PC-3 (cell line): Measurements from ENCODE around the gene BRWD1. TPM values are rescaled to one million over a fixed set of nuclear protein-coding genes. Genes with fewer than 3 reads are reported as not detected.
"Not testable (repeated sequence)": the region's sequence is repeated elsewhere in the genome, so short reads cannot be mapped to it uniquely, and the experiment has no call there.

ENCODE experiments used
- ATAC-seq: fragments of 200-7000 bp; cut with Tn5 transposase; 2 replicates; pipeline ENCODE4 v1.9.1; 2020; ENCODE audit warnings: mild to moderate bottlenecking, moderate library complexity
- BruUV-seq: library from RNA; stranded (reverse); fragments of 400-500 nt; replicated peaks from 2 replicates; lab custom pipeline; 2021; lab: Mats Ljungman, UMichigan
- CTCF ChIA-PET: fragments of 300-600 bp; sonication (Branson Sonifier 250); formaldehyde crosslinking; loops from one replicate; lab custom pipeline; 2022; ENCODE audit warnings: antibody characterized with exemption; lab: Charles Lee
- POLR2A ChIA-PET: fragments of 300-600 bp; sonication (Branson Sonifier 250); formaldehyde crosslinking; loops from one replicate; lab custom pipeline; 2022; ENCODE audit warnings: antibody characterized with exemption; ENCODE audit not compliant: unreplicated experiment; lab: Charles Lee
- DNase-seq: peaks from one replicate; pipeline ENCODE4 v3.0.0-alpha.2; 2015
- H2AFZ ChIP-seq: fragments of 300-600 bp; sonication (generic); 2 replicates; pipeline ENCODE4 v1.6.0; 2016; ENCODE audit warnings: antibody characterized with exemption, low read length
- H3F3A ChIP-seq: fragments of 300-600 bp; sonication (generic); one replicate; pipeline ENCODE4 v1.6.0; 2017; ENCODE audit warnings: antibody characterized with exemption, low read length, control low read depth, mild to moderate bottlenecking; ENCODE audit not compliant: unreplicated experiment
- H3K27ac ChIP-seq: fragments of 300-600 bp; sonication (generic); 2 replicates; pipeline ENCODE4 v1.5.1; 2016; ENCODE audit warnings: mild to moderate bottlenecking, low read length
- H3K27me3 ChIP-seq: fragments of 300-600 bp; sonication (generic); 2 replicates; pipeline ENCODE4 v1.6.1; 2016; ENCODE audit warnings: low read length, mixed read lengths
- H3K36me3 ChIP-seq: fragments of 300-600 bp; sonication (generic); 2 replicates; pipeline ENCODE4 v1.6.1; 2016; ENCODE audit warnings: low read depth, mixed run types, low read length, mixed read lengths
- H3K4me1 ChIP-seq: fragments of 300-600 bp; sonication (generic); 2 replicates; pipeline ENCODE4 v1.5.1; 2016; ENCODE audit warnings: low read length; ENCODE audit not compliant: insufficient read depth
- H3K4me2 ChIP-seq: fragments of 300-600 bp; sonication (generic); 2 replicates; pipeline ENCODE4 v1.6.0; 2016; ENCODE audit warnings: low read length
- H3K4me3 ChIP-seq: fragments of 300-600 bp; sonication (generic); 2 replicates; pipeline ENCODE4 v1.5.1; 2016; ENCODE audit warnings: mild to moderate bottlenecking, low read length, mixed read lengths
- H3K79me2 ChIP-seq: fragments of 300-600 bp; sonication (generic); 2 replicates; pipeline ENCODE4 v1.6.1; 2017; ENCODE audit warnings: low read length, mixed read lengths
- H3K9ac ChIP-seq: fragments of 300-600 bp; sonication (generic); 2 replicates; pipeline ENCODE4 v1.6.0; 2016; ENCODE audit warnings: mild to moderate bottlenecking, low read length
- H3K9me2 ChIP-seq: fragments of 300-600 bp; sonication (generic); replicated peaks from 2 replicates; pipeline ENCODE4 v1.6.1; 2016; ENCODE audit warnings: mixed run types, low read length, mixed read lengths
- H3K9me3 ChIP-seq: fragments of 300-600 bp; sonication (generic); 2 replicates; pipeline ENCODE4 v1.6.1; 2016; ENCODE audit warnings: low read length, mixed read lengths
- H4K20me1 ChIP-seq: fragments of 300-600 bp; sonication (generic); 2 replicates; pipeline ENCODE4 v1.6.1; 2016; ENCODE audit warnings: low read length, mixed read lengths
- CTCF ChIP-seq: fragments of 300-600 bp; sonication (generic); conservative IDR thresholded peaks from 2 replicates; pipeline ENCODE4 v1.5.1; 2017; ENCODE audit warnings: antibody characterized with exemption, low read depth, mild to moderate bottlenecking, low read length
- EZH2 ChIP-seq: fragments of 300-600 bp; sonication (generic); IDR thresholded peaks from one replicate; pipeline ENCODE4 v1.6.1; 2017; ENCODE audit warnings: antibody characterized with exemption, mild to moderate bottlenecking, low read length; ENCODE audit not compliant: unreplicated experiment
- EZH2phosphoT487 ChIP-seq: fragments of 300-600 bp; sonication (generic); IDR thresholded peaks from 2 replicates; pipeline ENCODE4 v1.6.1; 2018; ENCODE audit warnings: mild to moderate bottlenecking, antibody characterized with exemption, low read length, borderline replicate concordance
- intact Hi-C: fragments of 100-400 bp; cut with micrococcal nuclease; formaldehyde crosslinking; loops from 2 replicates; pipeline ENCODE4 v1.9.0; 2023
- total RNA-seq: library from RNA; depleted of rRNA; stranded (reverse); fragments of >200 nt; gene quantifications from 2 replicates; pipeline ENCODE4 v1.2.3, GENCODE V29; 2014

The BRWD1 gene
- total RNA-seq, 1 experiment from 2014 or later, result 29.3 TPM

- Histone ChIP-seq H3F3A (no peaks in the 10 kb centered on the region), H4K20me1 (no peaks in the 10 kb centered on the region), H3K36me3 (peaks cover 30% of the 10 kb centered on the region), H3K4me1 (no peaks in the 10 kb centered on the region), H3K9me3 (no peaks in the 10 kb centered on the region), H3K79me2 (no peaks in the 10 kb centered on the region), H3K4me3 (no peak overlapping the region), H3K27ac (no peak overlapping the region), H3K9ac (no peak overlapping the region), H2AFZ (no peak overlapping the region), H3K4me2 (no peak overlapping the region), H3K9me2 (no peaks in the 10 kb centered on the region), H3K27me3 (no peaks in the 10 kb centered on the region)
- no peak for TF ChIP-seq EZH2
- TF ChIP-seq CTCF, result no peak
- no peak for TF ChIP-seq EZH2phosphoT487
- POLR2A ChIA-PET, result no interaction called here
- no peak for ATAC-seq
- BruUV-seq, result no TSS peak
- CTCF ChIA-PET, result no interaction called here
- no peak for DNase-seq
- intact Hi-C loops, result no loop called here
These were observed 92.0 kb downstream of the BRWD1 start for GRCh38 chr21:39221282-39221996.

- intact Hi-C loops, ATAC-seq, H3K27me3 ChIP-seq, H3K4me3 ChIP-seq, H3K9me3 ChIP-seq, H4K20me1 ChIP-seq, H3K79me2 ChIP-seq, CTCF ChIA-PET, H3K9ac ChIP-seq, H3F3A ChIP-seq, BruUV-seq, H3K4me2 ChIP-seq, H3K4me1 ChIP-seq, H3K9me2 ChIP-seq, H3K27ac ChIP-seq, DNase-seq, H2AFZ ChIP-seq, POLR2A ChIA-PET: not testable (repeated sequence)
- peaks cover 31% of the 10 kb centered on the region for H3K36me3 ChIP-seq
These were observed 92.6 kb downstream of the BRWD1 start for GRCh38 chr21:39220875-39221274.

GRCh38 chr21:39220150-39220549 is 93.3 kb downstream of the BRWD1 start:
- no TSS peak for BruUV-seq
- POLR2A ChIA-PET, result no interaction called here
- CTCF ChIA-PET, result no interaction called here

More at GRCh38 chr21:39220150-39220549, 93.3 kb downstream of the BRWD1 start:
- ATAC-seq, result no peak
- no peak for DNase-seq
- TF ChIP-seq CTCF, result no peak
- TF ChIP-seq EZH2, result no peak
- TF ChIP-seq EZH2phosphoT487, result no peak
- no peak overlapping the region for H3K27ac ChIP-seq
- H3K4me2 ChIP-seq, result no peak overlapping the region
- no peaks in the 10 kb centered on the region for H4K20me1 ChIP-seq
- no peaks in the 10 kb centered on the region for H3K9me2 ChIP-seq
- no peak overlapping the region for H2AFZ ChIP-seq
- no peaks in the 10 kb centered on the region for H3K27me3 ChIP-seq
- intact Hi-C loops, result no loop called here
- no peaks in the 10 kb centered on the region for H3F3A ChIP-seq
- H3K4me3 ChIP-seq, result no peak overlapping the region
- peaks cover 36% of the 10 kb centered on the region for H3K36me3 ChIP-seq
- H3K9ac ChIP-seq, result no peak overlapping the region
- H3K9me3 ChIP-seq, result no peaks in the 10 kb centered on the region
- no peaks in the 10 kb centered on the region for H3K4me1 ChIP-seq
- H3K79me2 ChIP-seq, result no peaks in the 10 kb centered on the region
